Central memory CD8-positive, alpha-beta T cell (primary cell): ENCODE data around the gene WDHD1.
"Not testable (repeated sequence)": the region's sequence is repeated elsewhere in the genome, so short reads cannot be mapped to it uniquely, and the experiment has no call there.

Source experiments
- ATAC-seq: fragments of 150-1000 bp; cut with Tn5 transposase; replicated peaks from 2 replicates; pipeline ENCODE4 v1.10.0; 2022; ENCODE audit warnings: mild to moderate bottlenecking, moderate FRiP score, moderate number of reproducible peaks; ENCODE audit not compliant: poor library complexity, severe bottlenecking; ENCODE audit errors: extremely low read depth
- DNase-seq, 2 donors: peaks; one replicate each; pipeline ENCODE4 v3.0.0; 2021; ENCODE audit warnings: low spot score in 2 of 2
- H3K27ac Mint-ChIP-seq: one replicate; pipeline ENCODE4 v1.8.0; 2022; ENCODE audit warnings: low read depth, mild to moderate bottlenecking, moderate library complexity, mixed read lengths
- H3K27me3 Mint-ChIP-seq: one replicate; pipeline ENCODE4 v1.8.0; 2022; ENCODE audit warnings: mixed read lengths
- H3K36me3 Mint-ChIP-seq: one replicate; pipeline ENCODE4 v1.8.0; 2022; ENCODE audit warnings: mild to moderate bottlenecking, moderate library complexity, mixed read lengths; ENCODE audit not compliant: insufficient read depth
- H3K4me1 Mint-ChIP-seq: one replicate; pipeline ENCODE4 v1.8.0; 2022; ENCODE audit warnings: mixed read lengths
- H3K4me3 Mint-ChIP-seq: one replicate; pipeline ENCODE4 v1.8.0; 2022; ENCODE audit warnings: mild to moderate bottlenecking, moderate library complexity, mixed read lengths
- H3K9me3 Mint-ChIP-seq: one replicate; pipeline ENCODE4 v1.8.0; 2022; ENCODE audit warnings: mixed read lengths

Gene WDHD1

GRCh38 chr14:54976316-54976715, 50.6 kb downstream of the WDHD1 start:
- DNase-seq (no peak), ATAC-seq (no peak)
- Mint-ChIP-seq H3K36me3 (peaks cover 4% of the 10 kb centered on the region), H3K4me3 (no peak overlapping the region), H3K4me1 (no peaks in the 10 kb centered on the region), H3K27me3 (no peaks in the 10 kb centered on the region), H3K9me3 (no peaks in the 10 kb centered on the region), H3K27ac (no peak overlapping the region)

DNA sequence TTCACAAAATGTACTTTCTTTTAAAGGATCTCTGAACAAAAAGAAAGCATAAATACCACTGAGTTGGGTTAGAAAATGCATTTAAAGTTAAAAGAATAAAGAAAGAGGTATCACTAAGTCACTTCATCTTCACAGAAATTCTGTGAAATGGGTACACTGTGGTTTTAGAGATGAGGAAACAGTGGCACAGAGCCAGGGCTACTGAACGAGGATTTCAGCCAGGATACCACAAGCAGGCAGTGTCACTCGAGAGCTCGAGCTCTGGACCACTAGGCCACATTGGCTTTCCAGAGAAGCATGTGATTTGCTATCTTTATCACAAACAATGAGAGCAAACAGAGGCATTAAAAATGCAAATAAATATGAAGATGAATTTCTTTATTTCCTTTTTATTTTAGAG, 51.0 kb downstream of the WDHD1 start:
- Mint-ChIP-seq H3K27ac (no peak overlapping the region), H3K27me3 (no peaks in the 10 kb centered on the region), H3K9me3 (no peaks in the 10 kb centered on the region), H3K36me3 (peaks cover 4% of the 10 kb centered on the region), H3K4me1 (no peaks in the 10 kb centered on the region), H3K4me3 (no peak overlapping the region)
- DNase-seq (no peak), ATAC-seq (no peak)

DNA sequence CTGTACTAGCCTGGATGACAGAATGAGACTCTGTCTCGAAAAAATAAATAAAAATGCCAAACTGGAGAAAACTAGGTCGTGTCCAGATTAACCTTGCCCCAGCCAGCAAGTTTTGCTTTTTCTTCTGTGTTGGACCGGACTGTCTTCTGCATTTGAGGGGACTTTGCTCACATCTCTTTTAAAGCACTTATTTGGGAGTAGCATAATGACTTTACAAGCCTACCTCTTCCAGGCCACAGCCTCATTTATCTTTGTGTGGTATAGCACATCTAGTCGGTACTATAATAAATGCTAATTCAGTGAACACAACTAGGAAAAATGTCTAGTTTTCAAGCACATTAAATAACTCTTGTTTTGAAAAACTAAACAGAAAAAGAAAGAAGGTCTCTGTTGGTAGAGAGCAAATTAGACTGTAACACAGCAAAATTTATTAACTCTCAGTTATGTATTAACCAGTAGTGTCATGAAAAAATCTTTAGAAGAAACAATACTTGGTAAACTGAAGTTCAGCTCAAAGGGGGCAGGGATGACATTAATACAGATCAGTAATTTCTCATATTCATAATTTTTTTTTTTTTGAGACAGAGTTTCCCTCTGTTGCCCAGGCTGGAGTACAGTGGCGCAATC, 52.0 kb downstream of the WDHD1 start:
- ATAC-seq, result no peak
- no peaks in the 10 kb centered on the region for H3K27me3 Mint-ChIP-seq
- DNase-seq, result no peak
- H3K4me3 Mint-ChIP-seq, result no peak overlapping the region
- peaks cover 7% of the 10 kb centered on the region for H3K36me3 Mint-ChIP-seq
- H3K9me3 Mint-ChIP-seq, result no peaks in the 10 kb centered on the region
- H3K4me1 Mint-ChIP-seq, result no peaks in the 10 kb centered on the region
- no peak overlapping the region for H3K27ac Mint-ChIP-seq

- Mint-ChIP-seq H3K36me3 (peaks cover 10% of the 10 kb centered on the region), H3K27me3 (no peaks in the 10 kb centered on the region)
These were observed 59.4 kb downstream of the WDHD1 start for GRCh38 chr14:54967496-54967895.

DNA sequence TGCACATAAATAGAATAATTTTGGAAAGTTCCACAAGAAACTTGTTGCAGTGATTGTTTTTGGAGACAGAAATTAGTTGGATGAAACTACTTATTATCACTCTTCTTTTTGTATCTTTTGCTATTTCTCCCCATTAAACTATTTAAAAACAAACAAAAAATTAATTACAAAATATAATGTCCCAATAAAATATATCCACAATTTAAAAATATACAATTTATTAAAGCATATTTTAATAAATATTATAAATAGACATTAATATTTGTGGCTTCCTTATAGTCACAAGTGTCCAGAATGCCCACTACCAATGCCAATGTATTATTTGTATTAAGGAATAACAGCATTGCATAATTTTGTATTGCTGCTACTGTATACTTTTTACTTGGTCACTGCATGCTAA, 71.8 kb downstream of the WDHD1 start:
- DNase-seq (no peak), ATAC-seq (no peak)
- Mint-ChIP-seq H3K4me3 (no peak overlapping the region), H3K27me3 (no peaks in the 10 kb centered on the region), H3K9me3 (no peaks in the 10 kb centered on the region), H3K36me3 (peaks cover 1% of the 10 kb centered on the region), H3K27ac (no peak overlapping the region), H3K4me1 (no peaks in the 10 kb centered on the region)

More at GRCh38 chr14:54967496-54967895, 59.4 kb downstream of the WDHD1 start:
- no peaks in the 10 kb centered on the region for H3K9me3 Mint-ChIP-seq
- ATAC-seq (no peak), DNase-seq (no peak)
- H3K27ac Mint-ChIP-seq, result no peak overlapping the region
- H3K4me3 Mint-ChIP-seq, result no peak overlapping the region
- no peaks in the 10 kb centered on the region for H3K4me1 Mint-ChIP-seq

DNA sequence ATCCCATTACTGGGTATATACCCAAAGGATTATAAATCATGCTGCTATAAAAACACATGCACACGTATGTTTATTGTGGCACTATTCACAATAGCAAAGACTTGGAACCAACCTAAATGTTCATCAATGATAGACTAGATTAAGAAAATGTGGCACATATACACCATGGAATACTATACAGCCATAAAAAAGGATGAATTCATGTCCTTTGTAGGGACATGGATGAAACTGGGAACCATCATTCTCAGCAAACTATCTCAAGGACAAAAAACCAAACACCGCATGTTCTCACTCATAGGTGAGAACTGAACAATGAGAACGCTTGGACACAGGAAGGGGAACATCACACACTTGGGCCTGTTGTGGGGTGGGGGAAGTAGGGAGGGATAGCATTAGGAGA, 73.3 kb downstream of the WDHD1 start:
- not testable (repeated sequence) for DNase-seq, H3K27me3 Mint-ChIP-seq, H3K27ac Mint-ChIP-seq, H3K9me3 Mint-ChIP-seq, H3K36me3 Mint-ChIP-seq, H3K4me3 Mint-ChIP-seq, H3K4me1 Mint-ChIP-seq, ATAC-seq

- not testable (repeated sequence) for H3K4me3 Mint-ChIP-seq, ATAC-seq, H3K36me3 Mint-ChIP-seq, H3K9me3 Mint-ChIP-seq, H3K4me1 Mint-ChIP-seq, DNase-seq, H3K27me3 Mint-ChIP-seq, H3K27ac Mint-ChIP-seq
These were observed 74.1 kb downstream of the WDHD1 start for GRCh38 chr14:54952803-54953202.

DNA sequence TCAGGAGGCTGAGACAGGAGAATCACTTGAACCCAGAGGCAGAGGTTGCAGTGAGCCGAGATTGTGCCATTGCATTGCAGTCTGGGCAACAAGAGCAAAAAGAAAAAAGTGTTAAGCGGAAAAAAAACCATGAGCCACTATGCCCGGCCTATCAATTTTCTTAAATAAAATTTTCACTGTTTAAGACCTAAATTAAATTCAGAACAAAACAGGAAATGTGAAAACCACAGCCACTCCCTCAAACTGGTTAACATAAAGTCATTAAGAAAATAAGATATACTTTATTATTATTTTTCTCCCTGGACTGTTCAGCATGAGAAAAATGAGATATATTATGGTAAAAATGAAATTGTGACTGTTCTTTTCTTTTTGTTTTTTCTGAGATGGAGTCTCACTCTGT, 79.7 kb downstream of the WDHD1 start:
- Mint-ChIP-seq H3K27me3 (no peaks in the 10 kb centered on the region), H3K9me3 (no peaks in the 10 kb centered on the region), H3K27ac (no peak overlapping the region), H3K4me3 (peak overlapping the region; percentile 23), H3K4me1 (no peaks in the 10 kb centered on the region), H3K36me3 (peaks cover 5% of the 10 kb centered on the region)
- ATAC-seq (no peak), DNase-seq (no peak)

DNA sequence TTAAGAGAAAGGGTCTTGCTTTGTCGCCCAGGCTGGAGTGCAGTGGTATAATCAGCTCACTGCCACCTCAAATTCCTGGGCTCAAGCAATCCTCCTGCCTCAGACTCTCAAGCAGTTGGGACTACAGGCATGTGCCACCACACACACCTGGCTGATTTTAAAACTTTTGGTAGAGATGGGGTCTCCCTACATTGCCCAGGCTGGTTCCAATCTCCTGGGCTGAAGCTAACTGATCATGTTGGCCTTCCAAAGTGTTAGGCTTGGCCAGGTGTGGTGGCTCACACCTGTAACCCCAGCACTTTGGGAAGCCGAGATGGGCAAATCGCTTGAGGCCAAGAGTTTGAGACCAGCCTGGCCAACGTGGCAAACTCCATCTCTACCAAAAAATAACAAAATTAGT, 80.4 kb downstream of the WDHD1 start:
- no peaks in the 10 kb centered on the region for H3K4me1 Mint-ChIP-seq
- no peak overlapping the region for H3K4me3 Mint-ChIP-seq
- H3K27me3 Mint-ChIP-seq, result no peaks in the 10 kb centered on the region
- DNase-seq (no peak), ATAC-seq (no peak)
- peaks cover 5% of the 10 kb centered on the region for H3K36me3 Mint-ChIP-seq
- H3K9me3 Mint-ChIP-seq, result no peaks in the 10 kb centered on the region
- no peak overlapping the region for H3K27ac Mint-ChIP-seq

- no peaks in the 10 kb centered on the region for H3K27me3 Mint-ChIP-seq
- no peak overlapping the region for H3K27ac Mint-ChIP-seq
- no peaks in the 10 kb centered on the region for H3K4me1 Mint-ChIP-seq
- no peak overlapping the region for H3K4me3 Mint-ChIP-seq
- DNase-seq (no peak), ATAC-seq (no peak)
- no peaks in the 10 kb centered on the region for H3K9me3 Mint-ChIP-seq
- peaks cover 5% of the 10 kb centered on the region for H3K36me3 Mint-ChIP-seq
These were observed 82.0 kb downstream of the WDHD1 start for GRCh38 chr14:54944737-54945391.

DNA sequence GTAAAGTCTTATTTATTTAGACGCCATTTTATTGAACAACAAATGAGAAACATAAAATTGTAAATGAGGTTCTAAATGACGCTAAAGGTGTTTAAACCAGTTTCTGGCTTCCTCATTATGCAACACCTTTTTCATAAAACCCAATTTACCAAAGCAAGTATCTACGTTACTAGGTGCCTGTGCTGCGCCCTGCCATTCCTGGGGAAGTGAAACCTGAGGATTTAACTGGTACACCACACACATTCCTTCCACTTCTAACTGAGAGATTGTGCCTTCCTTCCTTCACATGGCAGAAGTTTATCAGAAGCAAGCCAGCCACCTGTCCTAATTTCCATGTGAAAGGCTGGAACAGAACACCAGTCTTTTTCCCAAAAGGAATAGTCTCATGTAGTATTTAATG, 84.0 kb downstream of the WDHD1 start:
- no peak overlapping the region for H3K27ac Mint-ChIP-seq
- ATAC-seq, result no peak
- no peak for DNase-seq
- H3K9me3 Mint-ChIP-seq, result no peaks in the 10 kb centered on the region
- H3K36me3 Mint-ChIP-seq, result peaks cover 5% of the 10 kb centered on the region
- H3K27me3 Mint-ChIP-seq, result no peaks in the 10 kb centered on the region
- no peak overlapping the region for H3K4me3 Mint-ChIP-seq
- no peaks in the 10 kb centered on the region for H3K4me1 Mint-ChIP-seq

DNA sequence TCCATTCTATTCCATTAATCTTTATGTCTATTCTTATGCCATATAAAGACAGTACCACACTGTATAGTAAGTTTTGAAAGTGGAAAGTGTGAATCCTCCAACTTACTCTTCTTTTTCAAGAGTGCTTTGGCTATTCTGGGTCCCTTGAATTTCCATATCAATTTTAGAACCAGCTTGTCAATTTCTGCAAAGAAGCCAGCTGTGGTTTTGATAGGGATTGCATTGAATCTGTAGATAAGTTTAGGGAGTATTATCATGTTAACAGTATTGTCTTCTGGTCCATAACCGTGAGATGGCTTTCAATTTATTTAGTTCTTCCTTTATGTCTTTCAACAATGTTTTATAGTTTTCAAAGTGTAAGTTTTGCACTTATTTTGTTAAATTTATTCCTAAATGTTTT, 90.1 kb downstream of the WDHD1 start:
- no peaks in the 10 kb centered on the region for H3K27me3 Mint-ChIP-seq
- H3K4me1 Mint-ChIP-seq, result no peaks in the 10 kb centered on the region
- DNase-seq (no peak), ATAC-seq (no peak)
- no peak overlapping the region for H3K4me3 Mint-ChIP-seq
- H3K27ac Mint-ChIP-seq, result no peak overlapping the region
- no peaks in the 10 kb centered on the region for H3K9me3 Mint-ChIP-seq
- H3K36me3 Mint-ChIP-seq, result no peaks in the 10 kb centered on the region

DNA sequence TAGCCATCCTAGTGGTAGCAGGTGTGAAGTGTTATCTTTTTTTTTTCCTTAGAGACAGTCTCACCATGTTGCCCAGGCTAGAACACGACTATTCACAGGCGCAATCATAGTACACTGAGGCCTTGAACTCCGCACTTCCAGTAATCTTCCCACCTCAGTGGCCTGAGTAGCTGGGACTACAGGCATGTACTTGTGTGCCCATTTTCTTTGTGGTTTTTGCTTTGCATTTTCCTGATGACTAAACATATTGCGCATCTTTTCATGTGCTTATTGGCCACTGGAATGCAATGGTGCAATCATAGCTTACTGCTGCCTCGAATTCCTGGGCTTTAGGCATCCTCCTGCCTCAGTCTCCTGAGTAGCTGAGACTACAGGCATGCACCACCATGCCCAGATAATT, 90.9 kb downstream of the WDHD1 start:
- Mint-ChIP-seq H3K9me3 (no peaks in the 10 kb centered on the region), H3K4me1 (no peaks in the 10 kb centered on the region), H3K27ac (no peak overlapping the region), H3K36me3 (no peaks in the 10 kb centered on the region), H3K27me3 (no peaks in the 10 kb centered on the region), H3K4me3 (no peak overlapping the region)
- no peak for ATAC-seq
- no peak for DNase-seq
